Karpas-422 (cell line): ENCODE data around the gene NDRG2. TPM values are rescaled to one million over a fixed set of nuclear protein-coding genes. Genes with fewer than 3 reads are reported as not detected.
A peak's percentile ranks its signal among the peaks of the same experiment; 100 is the strongest.

ENCODE experiments used
- DNase-seq: peaks from one replicate; pipeline ENCODE4 v3.0.0-alpha.2; 2015
- H2AFZ ChIP-seq: fragments of 200-600 bp; sonication (generic); 2 replicates; pipeline ENCODE4 v1.6.1; 2014; ENCODE audit warnings: antibody characterized with exemption, low read length, mixed read lengths
- H3K27ac ChIP-seq: fragments of 200-600 bp; sonication (generic); 2 replicates; pipeline ENCODE4 v1.5.1; 2014; ENCODE audit warnings: mild to moderate bottlenecking, low read length, moderate library complexity
- H3K27me3 ChIP-seq: fragments of 200-600 bp; sonication (generic); 2 replicates; pipeline ENCODE4 v1.6.1; 2014; ENCODE audit warnings: low read length, mixed read lengths
- H3K36me3 ChIP-seq: fragments of 200-600 bp; sonication (generic); 2 replicates; pipeline ENCODE4 v1.6.1; 2014; ENCODE audit warnings: low read length, mixed read lengths; ENCODE audit not compliant: insufficient read depth
- H3K4me1 ChIP-seq: fragments of 200-600 bp; sonication (generic); 2 replicates; pipeline ENCODE4 v1.6.1; 2014; ENCODE audit warnings: mild to moderate bottlenecking, low read length, mixed read lengths
- H3K4me2 ChIP-seq: fragments of 200-600 bp; sonication (generic); 2 replicates; pipeline ENCODE4 v1.6.1; 2014; ENCODE audit warnings: low read length, low read depth, mild to moderate bottlenecking; ENCODE audit not compliant: poor library complexity, severe bottlenecking
- H3K4me3 ChIP-seq: fragments of 200-600 bp; sonication (generic); 2 replicates; pipeline ENCODE4 v1.5.1; 2014; ENCODE audit warnings: mild to moderate bottlenecking, antibody characterized with exemption, low read length, mixed read lengths
- H3K79me2 ChIP-seq: fragments of 200-600 bp; sonication (generic); 2 replicates; pipeline ENCODE4 v1.6.1; 2014; ENCODE audit warnings: mild to moderate bottlenecking, low read length, mixed read lengths
- H3K9ac ChIP-seq: fragments of 200-600 bp; sonication (generic); 2 replicates; pipeline ENCODE4 v1.6.0; 2014; ENCODE audit warnings: low read length
- H3K9me2 ChIP-seq: fragments of 200-600 bp; sonication (generic), shearing (Covaris generic); replicated peaks from 2 replicates; pipeline ENCODE4 v1.6.0; 2014; ENCODE audit warnings: mild to moderate bottlenecking, low read length, moderate library complexity; ENCODE audit not compliant: insufficient read depth
- H3K9me3 ChIP-seq: fragments of 300-700, 200-600 bp; sonication (generic); 2 replicates; pipeline ENCODE4 v1.6.1; 2014; ENCODE audit warnings: low read length, mixed read lengths
- H4K20me1 ChIP-seq: fragments of 200-600 bp; sonication (generic); 2 replicates; pipeline ENCODE4 v1.6.1; 2014; ENCODE audit warnings: mild to moderate bottlenecking, antibody characterized with exemption, low read length, low read depth; ENCODE audit not compliant: insufficient read depth
- total RNA-seq: library from RNA; depleted of rRNA; stranded (reverse); fragments of >200 nt; shearing (Covaris generic); gene quantifications from 2 replicates; pipeline ENCODE4 v1.2.3, GENCODE V29; 2014; ENCODE audit warnings: low replicate concordance

NDRG2 gene
- total RNA-seq, 1 experiment from 2014 or later = not detected

GRCh38 chr14:21069388-21070082 is 44.7 kb upstream of the NDRG2 start:
- H3K79me2 ChIP-seq = no peaks in the 10 kb centered on the region
- peaks cover 26% of the 10 kb centered on the region for H3K4me1 ChIP-seq
- H3K4me3 ChIP-seq = peak overlapping the region; percentile 64; the same call in 1 of the 2 replicates
- H3K27ac ChIP-seq = no peak overlapping the region
- DNase-seq = no peak
- no peaks in the 10 kb centered on the region for H3K36me3 ChIP-seq
- H3K9me2 ChIP-seq = no peaks in the 10 kb centered on the region
- H3K27me3 ChIP-seq = peaks cover 3% of the 10 kb centered on the region; the same call in 1 of the 2 replicates
- no peaks in the 10 kb centered on the region for H3K9me3 ChIP-seq
- no peaks in the 10 kb centered on the region for H4K20me1 ChIP-seq
- no peak overlapping the region for H2AFZ ChIP-seq
- peak overlapping the region; percentile 64; the same call in 1 of the 2 replicates for H3K9ac ChIP-seq
- H3K4me2 ChIP-seq = peak overlapping the region; percentile 69

GRCh38 chr14:21068521-21069387 is 43.9 kb upstream of the NDRG2 start:
- H3K27ac ChIP-seq = no peak overlapping the region
- peaks cover 26% of the 10 kb centered on the region for H3K4me1 ChIP-seq
- no peak overlapping the region for H3K9ac ChIP-seq
- no peak overlapping the region for H3K4me2 ChIP-seq
- H3K9me3 ChIP-seq = no peaks in the 10 kb centered on the region
- no peaks in the 10 kb centered on the region for H3K9me2 ChIP-seq
- no peaks in the 10 kb centered on the region for H4K20me1 ChIP-seq
- H3K4me3 ChIP-seq = no peak overlapping the region
- no peaks in the 10 kb centered on the region for H3K36me3 ChIP-seq
- no peaks in the 10 kb centered on the region for H3K79me2 ChIP-seq
- DNase-seq = peak; percentile 86
- H2AFZ ChIP-seq = no peak overlapping the region
- H3K27me3 ChIP-seq = peaks cover 3% of the 10 kb centered on the region; the same call in 1 of the 2 replicates

- no peaks in the 10 kb centered on the region for H3K36me3 ChIP-seq
- H3K27ac ChIP-seq = no peak overlapping the region
- no peaks in the 10 kb centered on the region for H3K9me3 ChIP-seq
- peak; percentile 62 for DNase-seq
- no peak overlapping the region for H3K4me3 ChIP-seq
- H3K27me3 ChIP-seq = peaks cover 3% of the 10 kb centered on the region; the same call in 1 of the 2 replicates
- H3K9me2 ChIP-seq = no peaks in the 10 kb centered on the region
- no peak overlapping the region for H2AFZ ChIP-seq
- H3K4me1 ChIP-seq = peaks cover 21% of the 10 kb centered on the region
- no peaks in the 10 kb centered on the region for H3K79me2 ChIP-seq
- no peaks in the 10 kb centered on the region for H4K20me1 ChIP-seq
- H3K9ac ChIP-seq = no peak overlapping the region
- no peak overlapping the region for H3K4me2 ChIP-seq
Measured at GRCh38 chr14:21066882-21067502, 42.1 kb upstream of the NDRG2 start.

GRCh38 chr14:21063479-21063878 is 38.6 kb upstream of the NDRG2 start:
- Histone ChIP-seq H3K27me3 (no peaks in the 10 kb centered on the region), H3K9me3 (no peaks in the 10 kb centered on the region), H3K27ac (no peak overlapping the region), H3K4me2 (no peak overlapping the region), H3K9ac (no peak overlapping the region), H3K36me3 (no peaks in the 10 kb centered on the region), H3K4me1 (no peaks in the 10 kb centered on the region), H3K4me3 (no peak overlapping the region), H3K79me2 (no peaks in the 10 kb centered on the region), H3K9me2 (no peaks in the 10 kb centered on the region), H2AFZ (no peak overlapping the region), H4K20me1 (no peaks in the 10 kb centered on the region)
- DNase-seq = no peak

GRCh38 chr14:21061347-21061668 is 36.4 kb upstream of the NDRG2 start:
- Histone ChIP-seq H2AFZ (no peak overlapping the region), H3K9me3 (no peaks in the 10 kb centered on the region), H4K20me1 (no peaks in the 10 kb centered on the region), H3K9ac (no peak overlapping the region), H3K4me1 (no peaks in the 10 kb centered on the region), H3K27me3 (no peaks in the 10 kb centered on the region), H3K4me3 (no peak overlapping the region), H3K27ac (no peak overlapping the region), H3K9me2 (no peaks in the 10 kb centered on the region), H3K79me2 (no peaks in the 10 kb centered on the region), H3K36me3 (no peaks in the 10 kb centered on the region), H3K4me2 (no peak overlapping the region)
- DNase-seq = no peak

GRCh38 chr14:21060614-21061346 is 35.9 kb upstream of the NDRG2 start:
- Histone ChIP-seq H3K4me2 (no peak overlapping the region), H4K20me1 (no peaks in the 10 kb centered on the region), H3K4me1 (no peaks in the 10 kb centered on the region), H3K36me3 (no peaks in the 10 kb centered on the region), H3K4me3 (no peak overlapping the region), H3K9me2 (no peaks in the 10 kb centered on the region), H3K9me3 (no peaks in the 10 kb centered on the region), H3K79me2 (no peaks in the 10 kb centered on the region), H2AFZ (no peak overlapping the region), H3K9ac (no peak overlapping the region), H3K27ac (no peak overlapping the region), H3K27me3 (no peaks in the 10 kb centered on the region)
- DNase-seq = no peak

GRCh38 chr14:21059842-21060613 is 35.2 kb upstream of the NDRG2 start:
- no peaks in the 10 kb centered on the region for H3K4me1 ChIP-seq
- no peaks in the 10 kb centered on the region for H4K20me1 ChIP-seq
- no peak overlapping the region for H3K9ac ChIP-seq
- H2AFZ ChIP-seq = no peak overlapping the region
- H3K9me2 ChIP-seq = no peaks in the 10 kb centered on the region
- H3K4me3 ChIP-seq = no peak overlapping the region
- no peaks in the 10 kb centered on the region for H3K9me3 ChIP-seq
- no peaks in the 10 kb centered on the region for H3K79me2 ChIP-seq
- DNase-seq = no peak
- H3K36me3 ChIP-seq = no peaks in the 10 kb centered on the region
- H3K4me2 ChIP-seq = no peak overlapping the region
- no peak overlapping the region for H3K27ac ChIP-seq
- no peaks in the 10 kb centered on the region for H3K27me3 ChIP-seq
